GM12878 (cell line): ENCODE measurements around the gene FASN. TPM values are rescaled to one million over a fixed set of nuclear protein-coding genes. Genes with fewer than 3 reads are reported as not detected.

Source experiments
- ATAC-seq: fragments of 200-7000 bp; cut with Tn5 transposase; 3 replicates; pipeline ENCODE4 v1.9.1; 2020; ENCODE audit warnings: mild to moderate bottlenecking, moderate library complexity
- BruUV-seq: library from RNA; stranded (reverse); fragments of 400-500 nt; replicated peaks from 2 replicates; lab custom pipeline; 2021; lab: Mats Ljungman, UMichigan
- CTCF ChIA-PET: fragments of 300-600 bp; sonication (Branson Sonifier 250); formaldehyde crosslinking; extraction: SDS; loops from one replicate; lab custom pipeline; 2021; ENCODE audit warnings: inconsistent platforms; lab: Yijun Ruan, JAX
- POLR2A ChIA-PET: fragments of 350-600 bp; formaldehyde crosslinking; extraction: SDS; loops from one replicate; lab custom pipeline; 2021; ENCODE audit warnings: inconsistent platforms; lab: Charles Lee
- RAD21 ChIA-PET: fragments of 300-600 bp; sonication (Branson Sonifier 250); formaldehyde crosslinking; loops from one replicate; lab custom pipeline; 2023; ENCODE audit warnings: antibody characterized with exemption; ENCODE audit not compliant: unreplicated experiment; lab: Charles Lee
- SMC1A ChIA-PET: fragments of 300-600 bp; sonication (Branson Sonifier 250); formaldehyde crosslinking; loops from one replicate; lab custom pipeline; 2023; ENCODE audit not compliant: unreplicated experiment, uncharacterized antibody; lab: Charles Lee
- DNase-seq: peaks from one replicate; pipeline ENCODE4 v3.0.0-alpha.2; 2011; ENCODE audit warnings: low read depth, low spot score
- FAIRE-seq: peaks from 3 replicates; lab custom pipeline; 2011; peaks lifted over from hg19 to GRCh38; lab: Jason Lieb, UNC
- H2AFZ ChIP-seq: 2 replicates; pipeline ENCODE4 v1.6.0; 2011; ENCODE audit warnings: low read depth, low read length, control low read depth; ENCODE audit not compliant: control insufficient read depth
- H3K27ac ChIP-seq: 2 replicates; pipeline ENCODE4 v1.5.1; 2011; ENCODE audit warnings: control low read depth; ENCODE audit not compliant: control insufficient read depth, insufficient read depth
- H3K27me3 ChIP-seq, 2 experiments: replicated peaks in 1 of 2; 2 replicates each; pipeline versions ENCODE4 v1.6.0 to v1.6.1; 2011; ENCODE audit warnings: low read length in 1 of 2; ENCODE audit not compliant: control insufficient read depth in 2 of 2, insufficient read depth in 2 of 2
- H3K36me3 ChIP-seq, 2 experiments: 2 replicates each; pipeline ENCODE4 v1.5.1; 2011; ENCODE audit warnings: low read length in 1 of 2; ENCODE audit not compliant: control insufficient read depth in 2 of 2, insufficient read depth in 2 of 2
- H3K4me1 ChIP-seq: 2 replicates; pipeline ENCODE4 v1.6.1; 2011; ENCODE audit warnings: mild to moderate bottlenecking, low read length, moderate library complexity, mixed read lengths; ENCODE audit not compliant: control insufficient read depth, insufficient read depth
- H3K4me2 ChIP-seq: 2 replicates; pipeline ENCODE4 v1.6.0; 2011; ENCODE audit warnings: control low read depth; ENCODE audit not compliant: control insufficient read depth, insufficient read depth
- H3K4me3 ChIP-seq: fragments of 200-600 bp; sonication (generic); 2 replicates; pipeline ENCODE4 v1.5.1; 2016
- H3K79me2 ChIP-seq: 2 replicates; pipeline ENCODE4 v1.6.0; 2011; ENCODE audit warnings: low read length; ENCODE audit not compliant: control insufficient read depth, insufficient read depth
- H3K9ac ChIP-seq: 2 replicates; pipeline ENCODE4 v1.8.0; 2011; ENCODE audit warnings: low read length, control low read depth, mixed read lengths; ENCODE audit not compliant: control insufficient read depth, insufficient read depth
- H3K9me3 ChIP-seq: replicated peaks from 3 replicates; pipeline ENCODE4 v1.5.1; 2011; ENCODE audit warnings: mild to moderate bottlenecking, low read length; ENCODE audit not compliant: control insufficient read depth, insufficient read depth
- H4K20me1 ChIP-seq: 2 replicates; pipeline ENCODE4 v1.6.0; 2011; ENCODE audit not compliant: control insufficient read depth, insufficient read depth
- BCLAF1 ChIP-seq: fragments of 450-650 bp; IDR thresholded peaks from 2 replicates; pipeline ENCODE4 v1.6.1; 2017; ENCODE audit warnings: antibody characterized with exemption, mild to moderate bottlenecking, moderate library complexity
- E4F1 ChIP-seq: fragments of 450-650 bp; IDR thresholded peaks from 2 replicates; pipeline ENCODE4 v1.6.1; 2018; ENCODE audit warnings: borderline replicate concordance, mild to moderate bottlenecking; ENCODE audit not compliant: partially characterized antibody
- PAX5 ChIP-seq: IDR thresholded peaks from 2 replicates; pipeline ENCODE4 v1.6.1; 2011; ENCODE audit warnings: low read depth, low read length, borderline replicate concordance
- WGBS: methylation state at CpG from one replicate; pipeline ENCODE4 v1.1.6; 2016; ENCODE audit warnings: low lambda C conversion rate; ENCODE audit not compliant: insufficient replicate concordance, insufficient coverage; ENCODE audit errors: missing lambda C conversion rate; 5-methylcytosine and 5-hydroxymethylcytosine counted together
- in situ Hi-C: fragments of 300-500 bp; cut with MboI; formaldehyde crosslinking; loops from 9 replicates; pipeline ENCODE4 v1.14.3; 2018; ENCODE audit warnings: mixed read lengths
- intact Hi-C: fragments of 100-400 bp; cut with micrococcal nuclease; formaldehyde crosslinking; loops from one replicate; pipeline ENCODE4 v1.14.2; 2022; ENCODE audit not compliant: unreplicated experiment
- polyA plus RNA-seq, 11 experiments: library from polyadenylated mRNA; depleted of rRNA in 4 of 11; unstranded in 6 of 11; stranded (reverse) in 5 of 11; fragments of >200 nt; fragmentation: Nextera tagmentation in 4 of 11; fragmentation: Illumina TruSeq in 1 of 11; extraction: Ambion mirVana in 4 of 11; extraction: Trizol in 1 of 11; gene quantifications; 1 replicate in 1 of 11; 2 replicates in 10 of 11; pipeline versions ENCODE4 v1.2.1 to v1.2.3, GENCODE V29; 2011 to 2016; ENCODE audit warnings: inconsistent platforms in 2 of 11, missing spikeins in 2 of 11, low read depth in 1 of 11
- total RNA-seq, 4 experiments: library from RNA; depleted of rRNA in 3 of 4; stranded (reverse); fragments of >200 nt in 3 of 4; fragmentation: Illumina TruSeq in 1 of 4; extraction: Trizol in 1 of 4; gene quantifications; 2 replicates each; pipeline versions ENCODE4 v1.2.1 to v1.2.3, GENCODE V29; 2013 to 2021

FASN gene
- total and polyA plus RNA-seq, 10 of the 15 experiments (the other 5 are each of a cell fraction or from before 2014, with no cell fraction given): 0.19 to 333 (median 30.4) TPM

GRCh38 chr17:82101767-82102679 lies 4.0 kb upstream of the FASN start (continued):
- no peak for TF ChIP-seq E4F1
- no peak for TF ChIP-seq PAX5

- Histone ChIP-seq H3K27me3 (no peaks in the 10 kb centered on the region), H3K4me2 (no peak overlapping the region), H3K9ac (no peak overlapping the region), H3K36me3 (peaks cover 0 to 1% of the 10 kb centered on the region in 2 experiments; a peak in 1 of 4 replicates)
- 92% methylated on average over 10 of the region's 10 CpGs for WGBS
- SMC1A ChIA-PET: no interaction called here
- POLR2A ChIA-PET: no interaction called here
- BruUV-seq: no TSS peak
- ATAC-seq: no peak
- in situ Hi-C loops: no loop called here
- TF ChIP-seq BCLAF1: no peak
- TF ChIP-seq, all 136 proteins: peak for 0
- intact Hi-C loops: no loop called here
- FAIRE-seq: no peak
- Histone ChIP-seq H3K79me2 (peaks cover 45% of the 10 kb centered on the region), H3K9me3 (no peaks in the 10 kb centered on the region), H3K4me3 (no peak overlapping the region), H3K4me1 (peaks cover 27% of the 10 kb centered on the region), H3K27ac (no peak overlapping the region), H2AFZ (no peak overlapping the region), H4K20me1 (no peaks in the 10 kb centered on the region; the same call in 1 of the 2 replicates)
- ChIA-PET RAD21 (no interaction called here), CTCF (no interaction called here)
- no peak for DNase-seq
Observed at GRCh38 chr17:82101301-82101715, 3.3 kb upstream of the FASN start.
